Stimulated activated CD8-positive, alpha-beta memory T cell treated with anti-CD3 and anti-CD28 coated beads, Interleukin-4, amount 100 ng/mL, for 24 hours (primary cell): ENCODE results near the gene SP6.

Experiments used
- DNase-seq: peaks from one replicate; pipeline ENCODE4 v3.0.0-alpha.2; 2020; ENCODE audit warnings: low read depth

Gene SP6

DNA sequence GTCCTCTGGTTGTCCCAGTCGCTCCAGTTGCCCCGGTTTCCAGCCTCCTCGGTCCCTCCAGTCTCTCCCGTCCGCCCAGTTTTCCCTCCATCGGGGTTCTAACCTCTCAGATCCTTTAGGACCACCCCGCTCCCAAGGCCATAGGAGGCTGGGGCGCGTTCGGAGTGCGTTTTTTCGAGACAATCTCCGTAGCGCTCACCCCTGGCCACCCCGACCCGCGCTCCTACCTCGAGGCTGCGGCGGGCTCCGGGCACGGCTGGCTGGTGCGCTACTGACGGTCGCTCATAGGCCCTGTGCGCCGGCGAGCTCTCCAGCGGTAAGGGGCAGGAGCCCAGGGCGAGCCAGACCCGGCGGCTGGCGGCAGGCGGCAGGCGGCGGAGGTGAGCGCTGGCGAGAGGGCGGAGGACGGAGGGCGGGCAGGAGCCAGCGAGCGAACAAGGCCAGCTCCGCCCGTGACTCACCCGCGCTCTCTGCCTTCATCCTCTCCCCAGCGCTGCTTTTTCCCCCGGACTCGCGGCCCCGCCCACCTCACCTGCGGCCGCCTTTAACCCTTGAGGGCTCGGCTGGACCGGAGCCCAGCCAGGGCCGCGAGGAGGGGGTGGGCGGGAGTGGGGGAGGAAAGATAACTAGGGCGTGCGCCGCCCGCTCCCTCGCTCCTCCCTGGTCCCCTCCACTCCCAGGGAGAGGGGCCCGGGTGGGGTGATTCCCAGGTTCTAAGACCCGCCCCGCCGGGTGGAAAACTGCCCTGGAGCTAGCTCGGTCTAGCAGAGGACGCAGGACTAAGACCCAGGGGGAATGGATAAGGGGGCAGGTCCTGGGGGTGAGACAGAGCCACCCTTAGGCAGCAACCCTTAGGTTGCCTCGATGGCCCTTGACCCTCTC is at the start of gene SP6:
TSS of gene SP6 (minus strand) at position 472 of the 882 bp plus-strand sequence. CDS start 2,734 bp downstream, outside the sequence.
- DNase-seq: peak; percentile 57

DNA sequence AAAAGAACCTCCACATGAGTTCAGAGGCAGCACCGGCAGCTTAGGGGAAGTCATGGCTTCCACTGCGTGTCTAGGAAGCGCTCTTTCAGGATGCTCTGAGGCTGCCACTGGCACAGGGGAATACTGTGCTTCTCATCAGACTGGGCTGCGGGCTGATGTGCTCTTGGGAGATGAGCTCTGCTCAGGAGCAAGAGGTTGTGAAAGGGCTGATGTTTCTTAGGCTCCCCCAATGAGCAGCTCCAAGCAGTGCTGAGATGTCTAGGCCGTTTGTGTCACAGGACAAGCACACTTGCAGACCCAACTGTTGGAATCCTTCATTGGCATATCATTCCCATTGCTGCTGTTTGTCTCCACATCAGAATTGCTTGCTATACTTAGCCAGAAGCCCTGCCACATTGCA is 48.7 kb upstream of the SP6 start:
- DNase-seq: no peak

DNA sequence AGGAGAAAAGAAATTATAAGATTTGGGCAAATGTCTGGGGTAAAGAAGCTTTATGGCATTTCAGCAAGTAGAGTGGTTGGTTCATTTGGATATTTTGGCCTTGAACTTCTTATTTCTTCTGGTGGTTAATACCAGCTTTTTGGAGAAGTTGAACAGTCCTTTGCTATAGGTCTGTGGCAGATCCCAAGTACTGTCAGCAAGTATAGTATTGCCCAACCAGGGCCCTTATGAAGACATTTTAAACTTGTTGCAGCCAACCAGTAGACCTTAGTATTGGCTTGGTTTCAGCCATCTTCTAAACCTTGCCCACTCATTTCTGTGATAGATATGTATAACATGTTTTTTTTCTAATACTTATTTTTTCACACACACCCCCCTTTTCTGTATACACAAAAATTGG is 47.3 kb upstream of the SP6 start:
- no peak for DNase-seq

DNA sequence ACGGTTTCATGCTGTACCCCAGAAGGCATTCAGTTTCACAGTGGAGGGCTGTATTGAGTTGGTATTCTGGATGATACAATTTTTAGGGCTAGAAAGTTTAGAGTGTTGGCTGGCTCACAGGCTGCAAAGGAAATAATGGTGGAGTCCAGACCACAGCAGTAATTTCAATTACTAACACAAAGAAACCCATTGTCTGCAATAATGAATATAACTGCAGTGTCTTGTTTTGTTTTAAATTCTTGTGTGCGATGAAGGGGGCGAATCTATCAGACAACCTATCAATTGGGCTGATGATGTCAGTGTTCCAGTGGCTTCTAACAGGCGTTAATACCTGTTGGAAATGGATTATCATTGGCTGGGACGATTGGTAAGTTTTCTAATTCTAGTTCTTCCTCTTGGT is 46.6 kb upstream of the SP6 start:
- DNase-seq: no peak

DNA sequence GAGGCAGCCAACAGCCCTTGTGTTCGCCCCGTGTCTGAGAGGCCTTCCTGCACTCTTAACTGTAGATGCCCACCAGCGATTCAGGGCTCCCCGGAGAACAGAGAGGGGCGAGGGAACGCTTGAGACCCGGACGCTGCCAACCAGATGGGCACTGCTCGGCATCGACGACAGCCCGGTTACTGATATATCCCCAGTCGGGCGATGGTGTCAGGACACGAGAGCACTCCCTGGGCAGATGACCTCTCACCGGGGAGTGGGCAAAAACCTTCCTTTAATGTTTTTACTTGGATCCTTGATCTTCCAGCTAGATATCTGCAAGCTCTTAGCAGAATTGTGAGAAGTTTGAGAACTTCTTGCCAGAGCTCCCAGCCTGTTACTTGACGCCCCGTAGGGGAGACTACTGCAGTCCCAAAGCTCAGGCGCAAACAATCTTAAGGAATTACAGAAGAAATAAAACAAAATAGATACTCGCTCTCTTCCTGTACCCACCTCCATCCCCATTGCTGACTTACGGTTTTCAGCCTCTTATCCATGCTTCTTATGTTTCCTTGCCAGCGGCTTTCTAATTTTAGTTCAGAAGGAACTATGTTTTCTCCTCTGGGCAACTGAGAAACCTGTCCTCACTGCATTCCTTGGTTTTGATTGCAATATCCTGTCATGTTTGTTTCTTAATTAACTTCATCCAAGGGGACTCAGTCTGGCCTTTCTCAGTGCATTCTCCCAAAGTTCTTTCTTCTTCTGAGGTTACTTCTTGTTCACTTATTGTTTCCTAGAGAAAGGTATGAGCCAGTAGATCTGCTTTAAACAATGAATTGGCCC is 45.9 kb upstream of the SP6 start:
- no peak for DNase-seq

DNA sequence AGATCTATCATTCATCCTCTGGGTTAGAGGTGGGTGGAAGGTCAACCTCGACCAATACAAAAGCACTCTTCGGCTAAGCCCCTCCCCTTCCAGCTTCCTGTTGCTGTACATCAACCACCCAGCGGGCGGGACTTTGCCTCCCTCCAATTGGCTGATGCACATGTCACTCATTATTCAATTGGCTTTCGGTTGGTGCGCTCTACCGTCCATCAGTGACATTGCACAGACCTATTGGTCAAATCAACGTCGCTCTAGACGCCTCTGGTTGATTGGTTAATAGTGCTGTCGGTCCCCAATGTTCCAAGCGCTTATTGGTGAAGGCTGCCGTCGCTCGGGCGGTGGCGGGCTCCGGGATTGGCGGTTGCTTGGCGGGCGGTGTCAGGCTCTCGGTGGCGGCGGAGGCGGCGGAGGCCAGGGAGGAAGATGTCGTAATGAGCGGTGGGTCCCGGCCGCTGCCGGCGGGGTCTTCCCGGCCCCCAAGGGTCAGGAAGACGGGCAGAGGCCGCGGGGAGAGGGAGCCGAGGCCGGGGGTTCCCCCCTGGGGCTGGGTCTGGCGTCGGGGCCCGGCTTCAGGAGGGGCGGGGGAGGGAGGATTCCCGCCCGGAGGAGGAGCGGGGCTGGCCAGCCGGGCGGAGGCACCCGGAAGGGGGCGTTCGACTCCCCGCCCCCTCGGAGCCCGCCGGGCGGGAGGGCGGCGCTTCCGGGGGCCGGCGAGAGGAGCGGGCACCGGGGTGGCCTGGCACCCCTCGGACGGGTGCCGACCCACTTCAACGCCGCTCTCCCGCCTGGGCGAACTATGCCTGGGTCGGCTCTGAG is 45.1 kb upstream of the SP6 start, which contains the start of gene SP2:
TSS of gene SP2 (plus strand) at position 381 of the 816 bp plus-strand sequence. CDS start at position 432, 51 bp downstream.
- DNase-seq: peak; percentile 95

DNA sequence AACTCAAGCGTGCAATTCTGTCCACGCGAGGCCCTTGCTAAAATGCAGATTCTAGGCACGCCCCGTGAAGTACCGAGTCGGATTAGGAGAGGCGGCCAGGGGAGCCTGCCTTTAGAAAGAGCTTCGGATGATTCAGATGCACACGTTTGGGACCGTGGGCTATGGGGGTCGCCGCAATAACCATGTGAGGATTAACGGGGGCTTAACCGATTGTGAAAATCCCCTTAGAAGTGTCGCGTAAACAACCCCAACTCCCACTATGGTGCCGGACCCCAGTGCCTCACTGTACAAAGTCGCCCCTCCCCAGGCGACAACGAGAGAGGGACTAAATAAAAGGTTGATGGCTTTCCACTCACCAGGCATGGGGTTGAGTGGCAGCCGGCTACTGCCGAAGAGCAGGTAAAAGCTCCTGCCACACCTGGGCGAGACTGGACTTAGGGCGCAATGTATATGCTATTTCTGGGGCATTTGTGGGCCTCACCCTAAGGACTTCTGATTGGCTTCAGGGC is 44.4 kb upstream of the SP6 start:
- no peak for DNase-seq

DNA sequence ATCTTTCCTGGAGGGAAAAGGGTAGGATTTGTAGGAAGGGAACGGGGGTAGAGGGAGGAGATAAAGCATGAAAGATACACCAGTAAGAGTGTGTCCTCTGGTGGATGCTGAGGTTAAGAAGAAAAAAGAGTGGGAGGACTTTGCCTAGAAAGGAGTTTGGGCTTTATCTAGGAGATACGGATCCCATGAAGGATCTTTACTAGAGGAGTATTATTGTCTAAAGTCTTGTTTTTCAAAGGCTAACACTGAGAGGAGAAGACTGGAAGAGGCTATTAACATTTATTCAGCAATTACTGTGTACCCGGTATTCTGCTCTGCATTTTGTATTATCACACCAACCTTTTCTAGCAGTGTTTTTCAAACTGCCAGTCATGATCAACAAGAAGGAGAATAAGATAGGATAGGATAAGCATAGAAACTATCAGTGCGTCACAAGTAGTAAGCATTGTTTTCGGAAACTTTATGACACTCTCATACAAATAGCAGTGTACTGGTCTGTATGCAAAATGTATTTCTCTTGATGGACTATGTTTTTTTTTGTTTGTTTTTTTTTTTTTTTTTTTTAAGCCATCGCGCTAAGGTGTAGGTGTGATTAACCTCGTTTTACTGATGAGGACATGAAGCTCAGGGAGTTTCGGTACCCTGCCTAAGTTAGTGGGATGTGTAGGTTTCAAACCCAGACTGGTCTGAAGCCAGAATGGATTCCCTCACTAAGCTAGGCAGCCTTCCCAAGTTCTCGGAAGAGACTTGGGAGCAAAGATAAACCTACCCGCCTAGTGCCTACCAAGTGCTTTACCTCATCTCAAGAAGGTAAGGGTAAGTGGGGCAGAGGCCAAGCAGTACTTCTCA is 43.8 kb upstream of the SP6 start:
- no peak for DNase-seq

DNA sequence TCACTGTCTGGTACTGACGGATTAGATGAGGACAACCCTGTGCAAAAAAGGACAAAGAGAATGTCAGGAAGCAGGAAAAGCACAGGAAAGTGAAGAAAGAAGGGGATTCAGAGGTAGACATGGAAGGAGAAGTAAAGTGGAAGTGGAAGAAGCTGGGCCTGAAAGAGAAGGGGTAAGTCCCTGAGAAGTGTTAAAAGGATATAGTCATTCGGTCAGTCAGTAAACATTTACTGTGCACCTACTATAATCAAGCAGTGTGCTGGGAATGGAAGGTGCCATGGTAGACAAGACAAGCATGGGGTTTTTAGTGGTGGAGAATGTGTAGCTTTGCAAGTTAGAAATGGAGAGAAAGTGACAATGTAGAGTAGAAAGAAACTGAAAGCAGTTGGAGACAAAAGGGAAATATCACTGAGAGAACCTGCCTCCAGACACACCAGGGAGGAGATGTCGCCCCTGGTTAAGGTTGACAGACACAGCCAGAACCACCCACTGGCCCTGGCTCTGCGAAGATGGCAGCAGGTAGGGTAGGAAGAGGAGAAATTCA is 40.7 kb upstream of the SP6 start:
- DNase-seq: no peak

DNA sequence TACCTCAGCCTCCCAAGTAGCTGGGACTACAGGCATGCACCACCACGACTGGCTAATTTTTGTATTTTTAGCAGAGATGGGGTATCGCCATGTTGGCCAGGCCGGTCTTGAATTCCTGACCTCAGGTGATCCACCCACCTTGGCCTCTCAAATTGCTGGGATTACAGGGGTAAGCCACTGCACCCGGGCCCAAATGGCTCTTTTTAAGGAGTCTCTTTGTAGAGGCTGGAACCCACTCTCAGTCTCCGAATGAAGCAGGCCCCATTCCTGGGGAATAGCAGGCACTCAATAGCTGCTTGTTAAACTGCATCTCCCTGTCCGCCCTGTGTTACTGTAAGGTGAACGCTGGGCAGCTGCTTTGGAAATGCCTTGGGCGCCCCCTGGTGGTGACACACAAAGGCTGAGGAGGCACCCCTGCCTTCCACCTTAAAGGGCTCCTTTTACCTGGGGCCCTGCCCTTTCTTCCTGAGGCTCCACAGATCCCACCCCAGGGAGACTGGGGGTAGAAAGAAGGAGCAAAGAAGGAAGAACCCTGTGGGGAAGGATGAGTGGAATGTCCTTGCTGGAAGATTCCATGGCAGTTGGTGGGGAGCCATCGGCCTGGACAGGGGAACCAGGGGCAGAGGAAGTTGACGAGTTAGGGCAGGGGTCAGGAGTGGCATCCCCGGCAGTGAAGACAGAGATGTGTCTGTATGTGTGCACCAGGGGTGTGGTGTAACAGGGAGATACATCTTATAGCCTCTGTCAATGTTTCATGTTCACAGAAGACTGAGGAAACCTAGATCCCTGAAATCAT is 39.0 kb upstream of the SP6 start:
- DNase-seq: peak; percentile 84

DNA sequence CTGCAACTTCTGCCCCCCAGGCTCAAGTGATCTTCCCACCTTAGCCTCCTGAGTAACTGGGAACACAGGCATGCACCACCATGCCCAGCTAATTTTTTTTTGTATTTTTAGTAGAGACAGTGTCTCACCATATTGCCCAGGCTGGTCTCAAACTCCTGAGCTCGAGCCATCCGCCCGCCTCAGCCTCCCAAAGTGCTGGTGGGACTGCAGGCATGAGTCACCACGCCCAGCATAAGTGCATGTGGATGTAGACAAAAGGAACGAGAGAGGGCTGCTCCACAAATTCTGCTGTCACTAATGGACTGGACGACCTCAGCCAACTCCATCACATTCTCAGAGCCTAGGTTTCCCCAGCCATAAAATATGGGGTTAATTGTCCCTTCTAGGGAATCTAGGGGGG is 37.3 kb upstream of the SP6 start:
- DNase-seq: no peak

DNA sequence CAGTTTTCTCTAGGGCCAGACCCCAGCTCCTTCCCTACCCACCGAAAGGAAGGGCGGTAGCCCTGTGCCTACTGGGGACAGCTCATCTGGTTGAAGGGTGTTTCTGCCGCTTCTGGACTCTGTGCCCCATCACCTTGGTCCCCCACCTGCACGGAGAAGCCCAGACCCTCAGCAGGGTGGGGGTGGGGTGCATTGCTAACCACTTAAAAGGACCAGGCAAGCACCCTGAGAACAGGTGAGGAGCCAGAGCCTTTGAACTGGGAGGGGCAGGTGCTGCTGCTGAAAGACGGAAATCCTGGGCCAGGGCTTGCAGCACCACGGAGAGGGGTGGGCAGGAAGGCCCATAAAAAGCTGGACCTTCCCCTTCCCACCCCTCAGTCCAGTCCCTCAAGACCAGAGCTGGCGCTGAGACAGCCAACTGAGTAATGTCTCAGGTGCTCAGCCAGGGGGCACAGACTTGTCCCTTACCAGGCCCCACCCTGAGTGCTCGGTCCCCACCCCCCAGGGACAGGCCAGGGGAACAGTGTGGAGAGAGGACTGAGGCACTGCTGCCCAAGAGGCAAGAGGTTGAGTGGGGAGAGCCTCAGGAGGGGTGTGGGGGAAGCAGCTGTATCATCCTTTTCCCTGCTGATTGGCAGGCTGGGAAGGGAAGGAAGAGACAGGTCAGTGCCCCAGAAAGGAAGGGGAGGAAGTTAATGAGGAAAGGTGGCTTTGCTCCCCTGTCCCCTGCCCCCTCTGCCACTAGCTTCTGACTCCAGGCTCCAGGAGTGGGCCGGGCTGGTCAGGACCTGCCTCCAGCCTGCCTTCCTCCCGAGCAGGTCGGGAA is 34.2 kb upstream of the SP6 start:
- DNase-seq: no peak

DNA sequence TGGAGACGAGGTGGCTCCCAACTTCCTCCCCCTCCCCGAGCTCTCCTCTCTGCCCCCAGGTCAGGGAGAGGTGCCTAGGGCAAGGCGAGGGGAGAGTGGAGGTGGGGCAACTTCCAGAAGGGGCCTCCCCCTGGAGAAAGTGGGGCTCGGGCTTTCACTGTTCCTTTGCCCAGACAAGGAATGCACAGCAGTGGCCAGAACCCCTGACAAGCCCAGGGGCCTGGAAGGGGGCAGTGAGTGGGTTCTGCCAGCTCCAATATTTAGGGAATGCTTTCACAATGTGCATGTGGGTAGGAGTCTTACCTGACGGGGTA is 33.4 kb upstream of the SP6 start:
- no peak for DNase-seq

DNA sequence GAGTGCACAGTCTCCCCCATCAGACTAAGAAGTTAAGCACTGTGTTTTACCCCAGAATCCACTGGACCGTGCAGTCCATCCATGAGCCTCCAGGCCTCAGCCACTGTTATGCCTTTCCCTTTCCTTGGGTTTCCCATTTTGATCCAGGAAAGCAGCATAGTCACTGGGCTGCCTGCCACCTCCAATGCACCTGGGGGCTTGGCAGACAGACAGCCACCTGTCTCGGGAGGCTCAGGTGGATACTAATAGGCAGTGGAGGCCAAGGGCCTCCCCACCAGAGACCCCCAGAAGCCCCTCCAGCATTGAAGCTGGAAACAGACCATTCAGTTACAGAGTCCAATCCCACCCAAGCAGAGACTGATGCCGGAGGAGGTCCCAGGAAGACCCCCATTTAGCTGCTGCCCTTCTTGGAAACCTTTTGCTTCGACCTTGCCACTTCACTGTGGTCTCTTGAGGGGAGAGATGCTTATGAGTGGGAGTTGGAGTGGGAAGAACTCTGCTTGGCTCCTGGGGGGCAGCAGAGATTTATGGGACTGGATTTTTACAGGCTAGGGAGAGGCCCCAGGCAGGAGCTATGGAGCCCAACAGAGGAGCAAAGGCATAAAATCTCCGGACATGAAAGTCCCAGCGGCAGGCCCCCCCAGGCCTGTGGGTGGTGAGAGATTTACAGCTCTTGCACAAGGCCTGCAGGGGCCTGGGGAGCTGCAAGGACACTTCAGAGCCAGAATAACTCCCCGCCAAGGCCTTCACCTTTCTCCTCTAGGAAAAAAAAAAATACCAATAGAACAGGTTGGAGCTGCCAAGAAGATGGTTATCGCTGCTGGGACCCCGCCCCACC is 32.8 kb upstream of the SP6 start:
- no peak for DNase-seq

DNA sequence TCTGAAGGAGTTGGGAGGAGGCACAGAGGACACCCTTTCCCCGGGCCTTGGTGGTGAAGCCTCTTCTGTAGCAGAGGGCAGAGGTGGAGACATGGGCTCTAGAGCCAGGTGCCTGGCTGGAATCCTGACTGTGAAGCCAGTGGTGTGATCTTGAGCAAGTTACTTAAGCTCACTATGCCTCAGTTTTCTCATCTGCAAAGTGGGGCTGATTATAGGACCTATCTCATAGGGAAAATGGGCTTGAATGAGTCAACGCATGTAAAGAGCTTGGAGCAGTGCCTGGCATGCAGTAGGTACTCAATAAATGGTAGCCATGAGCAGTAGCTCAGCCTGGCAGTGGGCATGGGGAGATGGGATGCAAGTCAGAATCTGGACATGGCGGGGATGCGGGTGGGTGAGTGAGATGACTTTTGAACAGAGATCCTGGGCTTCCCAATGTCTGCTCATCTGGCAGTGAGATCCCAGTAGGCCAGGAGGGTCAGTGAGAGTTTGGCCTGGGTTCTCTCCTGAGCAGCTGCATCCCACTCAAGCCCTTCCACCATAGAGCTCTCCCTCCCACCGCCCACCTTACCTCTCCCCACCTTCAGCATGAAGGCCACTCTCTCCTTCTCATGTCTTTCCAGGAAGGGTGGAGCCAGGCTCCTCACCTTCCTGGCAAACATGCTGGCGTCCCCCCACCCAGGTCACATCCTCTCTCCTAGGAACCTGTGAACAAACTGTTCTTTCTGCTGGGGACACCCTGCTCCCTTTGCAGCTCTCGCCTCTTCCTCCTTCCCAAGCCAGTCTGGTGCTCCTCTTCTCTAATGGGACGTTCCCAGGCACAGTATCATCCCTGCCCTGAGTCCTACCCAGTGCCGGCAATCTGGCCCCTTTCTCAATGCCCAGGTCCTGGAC is 32.0 kb upstream of the SP6 start:
- DNase-seq: no peak

DNA sequence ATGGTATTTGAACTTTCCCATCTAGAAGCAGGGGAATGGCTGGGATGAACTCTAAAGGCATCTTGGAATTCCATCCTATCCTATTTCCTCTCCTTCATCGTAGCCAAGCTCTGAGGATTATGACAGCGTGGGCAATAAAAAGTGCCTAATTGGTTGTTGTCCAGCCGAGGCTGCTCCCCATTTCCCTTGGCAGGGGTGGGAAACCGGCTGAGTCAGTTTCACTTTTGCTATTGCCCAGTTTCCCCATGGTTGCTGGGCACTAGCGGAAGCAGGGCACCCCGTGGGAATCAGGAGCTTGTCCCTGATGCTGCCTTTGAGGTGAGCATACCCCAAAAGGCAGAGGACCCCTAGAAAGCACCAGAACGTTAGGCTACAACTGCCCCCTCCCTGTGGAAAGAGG is 31.3 kb upstream of the SP6 start:
- no peak for DNase-seq

DNA sequence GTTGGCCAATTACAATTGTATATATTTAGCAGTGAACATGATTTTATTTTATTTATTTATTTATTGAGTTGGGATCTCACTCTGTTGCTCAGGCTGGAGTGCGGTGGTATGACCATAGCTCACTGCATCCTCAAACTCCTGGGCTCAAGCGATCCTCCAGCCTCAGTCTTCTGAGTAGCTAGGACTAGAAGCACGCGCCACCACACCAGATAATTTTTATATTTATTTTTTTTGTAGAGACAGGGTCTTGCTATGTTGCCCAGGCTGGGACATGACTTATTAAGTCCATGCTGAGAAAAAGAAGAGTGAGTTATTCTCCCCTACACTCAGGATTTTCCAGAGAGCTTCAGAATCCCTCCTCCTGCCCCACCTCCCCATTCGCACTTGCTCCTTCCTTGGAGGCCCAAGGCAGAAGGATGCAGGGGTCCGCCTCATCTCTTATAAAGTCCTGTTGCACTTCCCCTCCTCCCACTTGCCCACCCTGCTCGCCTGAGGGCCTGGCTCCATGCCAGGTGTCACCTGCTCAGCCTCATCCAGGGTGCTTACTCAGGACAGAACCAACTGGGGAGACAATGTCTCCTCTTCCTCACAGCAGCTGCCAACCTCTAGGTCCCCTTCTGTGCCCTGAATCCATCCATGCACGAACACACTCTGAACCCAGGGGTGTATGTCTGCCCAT is 29.0 kb upstream of the SP6 start:
- DNase-seq: no peak
